ENCODE results near the gene OGA. TPM values are rescaled to one million over a fixed set of nuclear protein-coding genes. Genes with fewer than 3 reads are reported as not detected.

The OGA gene
- total RNA-seq, 1 experiment from 2014 or later: 47.6 TPM

DNA sequence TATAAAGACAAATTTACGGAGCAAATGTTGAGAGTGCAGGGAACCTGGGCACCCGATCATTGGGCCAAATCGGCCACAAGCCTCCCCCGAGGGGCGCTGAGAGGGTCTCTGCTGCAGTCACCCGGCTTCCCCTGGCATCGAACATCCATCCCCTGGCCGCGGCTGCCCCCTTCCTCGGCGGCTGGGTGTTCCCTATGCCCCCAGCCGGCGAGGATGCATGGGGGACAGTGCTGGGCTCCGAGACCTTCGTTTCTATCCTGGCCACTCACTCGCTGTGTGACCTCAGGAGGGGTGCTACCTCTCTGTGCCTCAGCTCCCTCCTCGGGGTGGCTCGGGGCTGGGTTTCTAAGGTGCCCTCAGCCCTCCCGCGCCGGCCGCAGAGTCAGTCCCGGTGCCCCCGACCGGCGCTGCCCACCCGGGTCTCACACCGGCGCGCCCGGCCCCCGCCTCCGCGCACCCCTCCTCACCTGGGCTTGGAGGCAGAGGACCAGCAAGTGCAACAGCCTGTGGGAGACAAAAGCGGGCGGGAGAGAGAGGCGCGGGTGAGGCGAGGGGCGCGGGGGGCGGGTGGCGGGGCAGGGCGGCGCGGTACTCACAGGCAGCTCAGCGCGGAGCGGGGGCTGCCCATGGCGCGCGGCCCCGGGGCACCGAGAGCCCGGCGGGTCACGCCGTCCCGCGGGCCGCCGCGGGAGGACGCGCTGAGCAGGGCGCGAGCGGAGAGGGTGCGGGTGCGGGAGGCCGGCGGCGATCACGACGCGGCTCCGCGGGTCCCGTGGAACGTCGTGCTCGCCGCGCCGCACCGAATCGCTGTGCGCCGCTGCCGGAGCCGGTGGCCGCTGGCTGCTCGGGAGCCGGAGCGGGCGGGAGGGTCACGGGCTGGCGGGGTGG, 42.7 kb downstream of the OGA start, which contains the start of gene FGF8:
TSS of gene FGF8 (minus strand) at position 842 of the 888 bp plus-strand sequence. CDS start at position 628, 214 bp downstream.
- no peak for DNase-seq (ENCODE audit: low read depth)

GRCh38 chr10:101774589-101775272, 43.5 kb downstream of the OGA start:
- no peak for DNase-seq (ENCODE audit: low read depth)

DNA sequence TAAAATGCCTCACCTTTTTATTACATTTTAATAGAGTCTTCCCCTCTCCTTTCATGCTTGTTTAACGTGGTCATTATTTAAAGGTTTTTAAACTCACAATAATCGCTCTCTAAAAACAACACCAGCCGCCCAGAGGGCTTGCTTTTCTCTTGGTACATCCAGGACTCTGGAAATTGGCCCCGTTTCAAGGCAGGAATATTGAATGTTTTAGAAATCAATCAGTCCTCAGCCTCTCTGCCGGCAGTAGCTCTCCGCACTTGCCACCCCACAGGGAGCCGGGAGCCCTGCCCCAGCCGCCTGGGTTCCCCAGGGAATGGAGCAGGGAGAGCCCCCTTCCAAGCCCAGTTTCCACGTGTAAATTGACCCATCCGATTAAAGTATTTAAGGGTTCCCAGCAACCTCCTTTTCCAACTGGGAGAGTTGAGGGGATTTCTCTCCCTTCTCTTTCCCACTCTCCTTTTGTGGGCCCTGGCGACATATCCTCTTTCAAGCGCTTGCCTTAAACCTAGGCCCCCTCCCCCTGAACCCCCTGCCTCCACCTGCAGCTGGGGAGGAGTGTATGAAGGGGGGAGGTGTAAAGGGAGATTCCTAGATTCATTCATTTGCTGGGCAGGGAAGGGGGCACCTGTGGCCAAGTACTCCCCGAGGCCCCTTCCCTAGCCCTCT, 44.2 kb downstream of the OGA start:
- DNase-seq (ENCODE audit: low read depth): no peak

GRCh38 chr10:101772895-101773761, 45.1 kb downstream of the OGA start:
- DNase-seq (ENCODE audit: low read depth): no peak

DNA sequence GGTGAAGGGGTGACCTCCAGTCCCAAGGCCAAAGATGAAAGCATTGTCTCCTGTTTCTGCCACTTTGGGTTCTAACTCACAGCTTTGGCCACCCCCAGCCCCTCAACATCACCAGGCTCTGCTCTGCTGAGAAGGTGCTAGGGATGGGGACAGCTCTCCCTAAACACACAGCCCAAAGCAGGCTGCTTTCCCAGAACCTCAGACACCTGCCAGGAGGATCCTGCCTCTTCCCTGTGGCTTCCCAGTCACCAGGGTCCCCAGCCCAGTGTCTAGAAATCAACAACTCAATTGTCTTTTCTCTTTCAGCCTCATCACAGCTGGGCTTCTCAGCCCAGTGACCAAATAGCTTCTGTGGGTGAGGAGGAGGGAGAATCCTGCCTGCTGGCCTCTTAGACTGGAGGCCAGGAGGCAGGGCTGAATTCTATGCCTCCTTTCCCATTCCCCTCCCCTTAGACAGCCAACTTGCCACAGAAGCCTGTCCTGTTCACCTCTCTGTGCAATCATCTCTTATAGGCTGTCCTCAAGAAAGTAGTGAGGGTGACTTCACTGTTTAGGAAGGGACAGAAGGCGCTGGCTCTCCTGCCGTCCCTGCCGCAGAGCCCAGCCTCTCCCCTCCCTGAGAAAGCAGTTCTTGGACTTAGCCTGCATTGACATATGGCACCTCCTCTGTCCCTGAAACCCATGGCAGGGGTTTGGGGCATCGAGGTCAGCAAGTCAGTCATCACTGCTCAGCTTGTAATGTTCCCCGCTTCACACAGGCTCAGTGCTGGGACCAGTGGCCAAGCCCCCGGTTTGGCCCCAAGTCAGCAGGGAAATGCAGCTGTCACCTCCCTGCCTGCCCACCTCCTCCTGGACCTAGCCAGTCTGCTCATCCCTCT, 46.0 kb downstream of the OGA start:
- DNase-seq (ENCODE audit: low read depth): no peak

- no peak for DNase-seq (ENCODE audit: low read depth)
Measured at GRCh38 chr10:101771380-101771779, 46.9 kb downstream of the OGA start.

DNA sequence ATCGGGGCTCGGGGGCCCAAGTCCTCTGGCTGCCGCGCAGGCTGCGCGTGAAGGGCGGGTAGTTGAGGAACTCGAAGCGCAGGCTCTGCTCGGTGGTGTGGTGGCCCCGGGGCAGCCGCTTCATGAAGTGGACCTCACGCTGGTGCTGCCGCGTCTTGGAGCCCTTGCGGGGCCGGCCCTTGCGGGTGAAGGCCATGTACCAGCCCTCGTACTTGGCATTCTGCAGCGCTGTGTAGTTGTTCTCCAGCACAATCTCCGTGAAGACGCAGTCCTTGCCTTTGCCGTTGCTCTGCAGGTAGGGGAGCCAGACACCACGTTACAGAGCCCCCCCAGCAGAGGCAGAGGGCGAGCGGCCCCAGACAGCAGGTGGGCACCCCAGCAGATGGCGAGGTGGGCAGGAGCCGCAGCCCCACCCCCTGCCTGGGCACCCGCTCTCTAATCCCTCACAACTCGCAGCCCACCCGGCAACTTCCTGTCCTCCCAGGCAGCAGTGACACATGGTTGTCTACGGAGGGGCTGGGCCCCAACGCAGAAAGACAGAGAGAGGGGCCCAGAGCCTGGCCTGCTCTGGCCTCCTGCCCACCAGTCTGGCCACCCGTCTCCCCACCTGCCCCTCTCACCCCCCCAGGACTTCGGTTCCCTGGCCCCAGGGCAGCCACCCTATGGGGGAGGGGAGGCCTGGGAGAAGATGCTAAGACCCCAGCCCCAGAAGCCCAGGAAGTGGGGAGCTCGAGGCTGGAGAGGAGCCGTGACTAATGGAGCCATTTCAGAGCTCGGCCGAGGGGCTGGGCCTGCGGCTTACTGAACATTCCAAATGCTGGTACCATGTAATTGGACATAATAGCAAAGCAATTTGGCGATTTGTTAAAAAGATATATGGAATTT, 47.7 kb downstream of the OGA start:
- DNase-seq (ENCODE audit: low read depth): no peak

DNA sequence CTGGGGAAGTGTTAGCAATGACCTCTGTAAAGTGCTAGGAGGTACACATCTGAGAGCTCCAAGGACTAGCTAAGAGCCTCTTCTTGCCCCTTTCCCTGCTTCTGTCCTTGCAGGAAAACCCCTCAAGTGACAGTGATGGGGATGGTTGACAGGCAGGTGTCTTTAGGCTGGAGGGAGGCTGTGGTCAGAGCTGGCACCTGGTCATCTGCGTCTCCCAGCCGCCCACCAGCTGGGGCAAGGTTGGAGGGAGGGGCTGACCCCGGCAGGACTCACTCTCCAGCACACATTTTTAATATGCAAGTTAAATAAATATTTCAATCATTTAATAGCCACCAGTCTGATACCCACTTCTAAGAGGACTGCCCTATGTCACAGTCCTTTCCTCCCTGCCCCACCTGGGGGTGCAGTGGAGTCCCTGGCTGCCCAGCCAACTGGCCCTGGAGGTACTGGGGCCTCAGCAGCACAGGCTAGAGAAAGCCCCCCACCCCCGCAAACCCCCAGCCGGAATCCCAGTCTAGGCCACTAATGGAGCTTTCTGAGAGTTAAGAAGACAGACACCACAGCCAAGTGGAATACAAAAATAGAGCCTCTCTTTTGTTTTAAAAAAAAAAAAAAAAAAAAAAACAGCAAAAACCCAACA, 48.6 kb downstream of the OGA start:
- no peak for DNase-seq (ENCODE audit: low read depth)

DNA sequence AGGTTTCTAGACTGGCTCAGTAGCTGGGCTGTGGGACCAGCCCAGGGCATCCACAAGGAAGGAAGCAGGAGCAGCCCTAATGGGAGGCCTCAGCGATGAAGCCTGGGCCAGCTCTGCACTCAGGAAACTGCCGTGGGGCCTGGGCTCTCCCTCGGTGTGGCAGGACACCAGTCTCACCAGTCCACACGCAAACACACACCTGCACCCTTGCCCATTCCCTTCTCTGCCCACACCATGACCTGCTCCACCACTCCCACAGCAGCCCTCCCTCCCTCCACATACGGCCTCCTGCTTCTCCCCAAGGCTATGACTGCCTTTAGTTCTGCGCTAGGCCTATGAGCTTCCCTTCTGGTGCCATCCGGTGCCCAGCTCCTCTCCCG, 49.5 kb downstream of the OGA start:
- DNase-seq (ENCODE audit: low read depth): no peak

GRCh38 chr10:101767966-101768790, 50.1 kb downstream of the OGA start:
- no peak for DNase-seq (ENCODE audit: low read depth)

GRCh38 chr10:101767600-101767945, 50.7 kb downstream of the OGA start:
- DNase-seq (ENCODE audit: low read depth): no peak

- no peak for DNase-seq (ENCODE audit: low read depth)
Measured at GRCh38 chr10:101766753-101767599, 51.3 kb downstream of the OGA start.

DNA sequence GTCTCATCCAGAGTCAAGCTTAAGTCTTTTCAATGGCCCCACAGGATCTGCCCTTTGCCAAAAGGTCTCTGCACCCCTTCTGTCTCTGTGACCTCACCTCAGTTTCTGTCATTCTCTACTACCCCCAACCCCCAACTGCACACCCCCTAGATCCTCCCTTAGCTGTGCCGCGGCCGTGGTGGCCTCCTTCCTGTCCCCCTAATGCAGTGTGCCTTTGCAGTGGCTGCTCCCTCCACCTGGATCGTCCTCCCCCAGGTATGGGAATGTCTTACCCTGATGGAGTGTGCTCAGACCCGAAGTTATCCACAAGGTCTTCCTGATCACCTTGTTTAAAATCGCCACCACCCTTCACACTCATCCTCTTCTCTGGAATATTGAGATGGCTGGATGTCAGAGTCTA, 51.9 kb downstream of the OGA start:
- no peak for DNase-seq (ENCODE audit: low read depth)

- no peak for DNase-seq (ENCODE audit: low read depth)
Measured at GRCh38 chr10:101763141-101763846, 55.0 kb downstream of the OGA start.

DNA sequence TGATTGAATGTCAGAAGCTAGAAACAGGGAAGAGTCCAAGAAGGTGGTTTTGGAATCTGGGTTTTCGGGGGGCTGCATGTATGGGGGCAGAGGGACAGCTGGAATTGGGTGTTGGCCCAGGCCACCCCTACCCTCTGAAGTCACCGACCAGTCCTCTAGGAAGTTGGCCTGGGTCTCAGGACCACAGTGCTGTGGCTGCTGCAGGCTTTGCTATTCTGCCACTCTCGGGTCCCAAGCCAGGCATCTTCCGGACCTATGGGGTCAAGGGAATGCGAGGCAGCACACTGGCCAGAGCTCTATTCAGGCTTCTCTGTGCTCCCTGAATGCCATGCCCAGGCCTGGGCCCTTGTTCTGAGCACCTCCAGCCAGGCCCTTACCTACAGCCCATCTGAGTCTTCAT, 55.5 kb downstream of the OGA start:
- no peak for DNase-seq (ENCODE audit: low read depth)

- no peak for DNase-seq (ENCODE audit: low read depth)
Measured at GRCh38 chr10:101761226-101761625, 57.0 kb downstream of the OGA start.

DNA sequence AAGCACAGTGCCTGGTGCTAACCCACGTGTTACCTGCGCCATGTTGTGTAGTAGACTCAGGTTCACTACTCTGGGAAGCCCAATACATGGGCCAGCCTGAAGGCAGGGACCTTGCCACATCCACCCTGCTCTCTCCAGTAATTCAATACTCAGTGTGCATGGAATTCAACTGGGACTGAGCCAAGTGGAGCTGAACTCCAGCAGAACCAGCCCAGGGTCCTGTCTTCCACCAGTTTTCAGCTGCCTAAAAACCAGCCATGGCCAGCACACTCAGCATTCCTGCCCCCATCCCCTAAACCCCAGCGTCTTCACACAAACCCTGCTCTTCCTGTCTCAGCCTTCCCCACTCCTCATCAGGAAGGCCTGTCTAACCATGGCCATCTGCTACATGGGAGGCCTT, 57.7 kb downstream of the OGA start:
- no peak for DNase-seq (ENCODE audit: low read depth)
